ENCODE results near the gene UNC5CL.

GRCh38 chr6:41053041-41053440 lies 14.0 kb upstream of the UNC5CL start, which contains the start of gene APOBEC2:
- TF ChIP-seq POLR2A (IDR thresholded peaks at IDR 0.05) = peak; percentile 1 to 80
- TF ChIP-seq CTCF (IDR thresholded peaks at IDR 0.05) = no peak

Measured in heart left ventricle (tissue), 13 donors.